HS-27A (cell line): Measurements from ENCODE around the gene ERCC1.

Experiments used
- DNase-seq: peaks from one replicate; pipeline ENCODE4 v3.0.0-alpha.2; 2012; ENCODE audit warnings: low read depth, missing footprints

Gene ERCC1

GRCh38 chr19:45405435-45406225 is 18.1 kb downstream of the ERCC1 start:
- DNase-seq, result peak; percentile 97

GRCh38 chr19:45404557-45405434 is 18.9 kb downstream of the ERCC1 start, which contains the start of gene PPP1R13L:
Gene PPP1R13L (minus strand): TSS chr19:45405069. CDS start chr19:45398318, 6,751 bp downstream.
- no peak for DNase-seq

GRCh38 chr19:45403781-45404556 is 19.7 kb downstream of the ERCC1 start:
- DNase-seq, result no peak

GRCh38 chr19:45403272-45403671 is 20.4 kb downstream of the ERCC1 start:
- DNase-seq, result no peak

GRCh38 chr19:45402298-45403061 is 21.2 kb downstream of the ERCC1 start:
- DNase-seq, result no peak

GRCh38 chr19:45401815-45402214 is 21.9 kb downstream of the ERCC1 start:
- no peak for DNase-seq

GRCh38 chr19:45400192-45400591 is 23.5 kb downstream of the ERCC1 start:
- no peak for DNase-seq

- no peak for DNase-seq
Measured at GRCh38 chr19:45395821-45396617, 27.7 kb downstream of the ERCC1 start.

GRCh38 chr19:45391871-45392665 is 31.6 kb downstream of the ERCC1 start:
- DNase-seq, result no peak

- no peak for DNase-seq
Measured at GRCh38 chr19:45391346-45391745, 32.4 kb downstream of the ERCC1 start.

GRCh38 chr19:45385392-45386221 is 38.1 kb downstream of the ERCC1 start:
- no peak for DNase-seq

- DNase-seq, result no peak
Measured at GRCh38 chr19:45382426-45382825, 41.3 kb downstream of the ERCC1 start.

GRCh38 chr19:45380107-45380506 is 43.6 kb downstream of the ERCC1 start:
- no peak for DNase-seq

- peak; percentile 100 for DNase-seq
Measured at GRCh38 chr19:45376045-45376724, 47.5 kb downstream of the ERCC1 start.

- DNase-seq, result peak; percentile 100
Measured at GRCh38 chr19:45370410-45371204, 53.1 kb downstream of the ERCC1 start, which contains the start of gene ERCC2. Gene ERCC2 (minus strand): TSS chr19:45370573. CDS start chr19:45370540, 33 bp downstream.

GRCh38 chr19:45368737-45369340 is 54.9 kb downstream of the ERCC1 start:
- DNase-seq, result no peak

- no peak for DNase-seq
Measured at GRCh38 chr19:45368127-45368526, 55.6 kb downstream of the ERCC1 start.
